Esophagus muscularis mucosa (tissue), 4 donors: Measurements from ENCODE around the gene NKAIN2.

Source experiments
- CTCF ChIP-seq, 3 experiments: fragments of 200-600 bp in 2 of 3; fragments of 450-650 bp in 1 of 3; sonication (generic) in 2 of 3; IDR thresholded peaks; one replicate each; pipeline ENCODE4 v1.5.1; 2017 to 2019; ENCODE audit warnings: antibody characterized with exemption in 3 of 3, mild to moderate bottlenecking in 2 of 3, moderate library complexity in 1 of 3
- EP300 ChIP-seq: sonication (generic); formaldehyde crosslinking; IDR thresholded peaks from one replicate; pipeline ENCODE4 v1.6.1; 2017; ENCODE audit warnings: antibody characterized with exemption
- POLR2A ChIP-seq: fragments of 450-650 bp; IDR thresholded peaks from one replicate; pipeline ENCODE4 v1.6.1; 2017; ENCODE audit warnings: antibody characterized with exemption, moderate library complexity, mild to moderate bottlenecking, low read depth
- POLR2AphosphoS5 ChIP-seq, 2 donors: sonication (generic); formaldehyde crosslinking; IDR thresholded peaks; one replicate each; pipeline ENCODE4 v1.6.1; 2017; ENCODE audit warnings: antibody characterized with exemption in 2 of 2

DNA sequence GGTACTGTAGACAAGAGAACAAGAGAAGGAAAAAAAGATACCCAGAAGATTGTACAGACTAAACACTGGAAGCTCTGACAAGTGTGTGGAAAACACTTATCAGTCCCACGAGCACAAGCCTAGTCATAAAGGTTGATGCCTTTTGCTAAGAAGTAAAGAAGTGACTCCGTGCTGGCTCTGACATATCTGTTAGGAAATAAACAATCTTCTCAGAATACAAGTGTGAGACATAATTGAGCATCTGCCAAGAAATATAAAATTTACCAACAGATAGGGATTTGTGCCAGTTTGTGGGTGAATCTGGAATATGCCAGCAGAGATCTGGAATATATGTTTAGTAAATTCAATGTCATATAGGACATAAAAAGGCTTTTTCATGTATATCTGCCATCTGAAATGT is 899.9 kb downstream of the NKAIN2 start:
- TF ChIP-seq POLR2AphosphoS5 (IDR thresholded peaks at IDR 0.05) = no peak
- TF ChIP-seq CTCF (IDR thresholded peaks at IDR 0.05) = no peak
- TF ChIP-seq EP300 = no peak
- no peak for TF ChIP-seq POLR2A
